Measurements from ENCODE around the gene LMAN2.
"Not testable (repeated sequence)": the region's sequence is repeated elsewhere in the genome, so short reads cannot be mapped to it uniquely, and the experiment has no call there.

The LMAN2 gene

DNA sequence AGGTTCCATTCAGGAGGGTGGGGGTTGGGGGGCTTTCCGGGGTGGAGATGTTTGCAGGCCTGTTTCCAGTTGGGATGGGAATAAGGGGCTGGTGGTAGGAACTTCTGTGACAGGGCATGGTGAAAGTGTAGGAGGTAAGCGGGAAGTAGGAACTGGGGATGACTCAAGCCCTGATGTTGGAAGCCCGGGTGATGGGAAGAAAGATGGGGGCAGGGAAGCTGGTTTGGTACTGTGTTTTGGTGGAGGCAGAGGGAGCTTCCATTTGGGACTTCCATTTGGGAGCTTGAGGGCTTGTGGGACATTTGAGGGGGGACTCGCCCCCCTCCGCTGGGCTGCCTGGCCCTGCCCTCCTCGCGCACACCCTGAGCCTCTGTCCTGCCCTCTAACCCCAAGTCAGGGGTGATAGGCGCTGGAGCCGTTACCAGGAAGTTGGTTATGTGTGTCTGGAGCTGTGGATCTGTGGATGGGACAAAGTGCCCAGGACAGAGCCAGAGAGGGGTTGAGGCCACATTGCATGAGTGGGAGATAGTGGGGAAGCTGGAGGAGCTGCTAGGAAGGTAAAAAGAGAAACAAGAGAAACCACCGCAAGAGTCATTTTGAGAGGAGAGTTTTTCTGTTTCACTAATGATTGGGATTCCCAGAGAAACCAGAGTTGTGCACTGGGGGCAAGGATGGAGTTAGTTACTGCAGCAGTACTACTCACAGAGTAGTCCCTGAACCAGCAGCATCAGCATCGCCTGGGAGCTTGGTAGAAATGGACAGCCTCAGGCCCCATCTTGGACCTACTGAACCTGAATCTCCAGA, 12.9 kb upstream of the LMAN2 start:
- no peak for DNase-seq

DNA sequence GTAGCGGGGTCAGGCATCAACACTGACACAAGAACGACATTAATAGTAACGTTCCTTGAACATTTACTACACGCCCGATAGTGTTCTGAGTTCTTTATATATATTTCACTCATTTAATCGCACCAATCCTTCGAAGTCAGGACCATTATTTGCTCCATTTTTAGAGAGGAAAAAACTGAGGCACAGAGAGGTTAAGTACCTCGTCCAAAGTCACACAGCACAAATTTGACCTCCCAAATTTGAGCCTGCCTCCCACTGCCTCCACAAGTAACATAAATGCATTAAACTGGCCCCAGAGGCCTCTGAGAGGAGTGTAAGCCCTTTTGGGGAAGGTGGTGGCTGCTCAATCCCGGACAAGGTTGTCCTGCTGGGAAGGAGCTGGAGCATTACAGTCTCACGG, 12.1 kb upstream of the LMAN2 start:
- no peak for DNase-seq

DNA sequence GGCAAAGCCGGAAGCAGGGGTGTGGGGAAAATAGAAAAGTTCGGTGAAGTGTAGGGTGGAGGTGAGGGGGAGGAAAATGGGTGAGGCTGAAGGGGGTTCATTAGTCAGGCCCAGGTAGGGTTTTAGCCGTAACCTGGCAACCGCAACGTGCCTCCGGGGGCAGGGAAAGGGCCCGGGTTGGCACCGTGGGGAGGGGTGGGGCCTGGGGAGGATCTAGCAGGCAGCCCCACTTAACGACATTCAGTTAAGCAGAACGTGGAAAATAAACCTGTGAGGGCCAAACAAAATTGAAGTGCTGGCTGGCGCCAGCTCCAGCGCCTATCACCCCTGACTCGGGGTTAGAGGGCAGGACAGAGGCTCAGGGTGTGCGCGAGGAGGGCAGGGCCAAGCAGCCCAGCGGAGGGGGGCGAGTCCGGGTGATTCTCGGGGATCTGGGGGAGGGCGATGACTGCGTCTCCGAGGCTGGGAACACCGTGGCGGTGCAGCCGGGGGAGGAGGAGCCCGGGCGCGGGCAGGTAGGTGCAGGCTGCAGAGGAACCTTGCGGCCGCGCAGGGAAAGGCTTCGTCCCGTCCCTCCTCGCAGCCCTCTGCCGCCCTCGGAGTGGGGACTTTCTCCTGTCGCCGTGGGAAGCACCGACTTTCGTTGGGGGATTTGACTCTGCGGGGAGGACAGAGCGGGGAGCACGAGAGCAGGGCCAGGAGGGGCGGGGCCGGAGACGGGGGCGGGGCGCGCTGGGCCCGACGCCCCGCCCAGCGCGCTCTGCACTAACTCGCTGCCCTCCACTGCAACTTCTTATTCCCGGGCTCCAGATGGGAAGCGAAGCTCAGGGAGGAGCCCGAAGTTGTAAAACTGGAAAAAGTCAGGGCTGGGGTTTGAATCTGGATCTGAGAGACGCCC, 11.4 kb upstream of the LMAN2 start:
- peak; percentile 69 for DNase-seq

DNA sequence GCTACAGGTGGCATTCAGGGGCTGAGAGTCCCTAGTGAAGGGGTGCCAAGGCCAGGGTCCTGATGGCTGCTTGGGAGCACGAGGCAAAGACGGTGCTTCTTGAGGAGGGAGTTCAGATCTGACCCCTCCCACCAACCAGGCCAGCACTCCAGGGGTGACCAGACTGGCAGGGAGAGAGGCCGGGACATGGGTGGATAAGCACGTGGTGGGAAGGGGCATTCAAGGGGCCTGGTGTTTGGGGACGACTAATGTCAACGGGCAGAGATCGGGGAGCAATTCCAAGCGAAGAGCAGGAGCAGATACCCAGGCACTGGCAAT, 10.8 kb upstream of the LMAN2 start:
- no peak for DNase-seq

DNA sequence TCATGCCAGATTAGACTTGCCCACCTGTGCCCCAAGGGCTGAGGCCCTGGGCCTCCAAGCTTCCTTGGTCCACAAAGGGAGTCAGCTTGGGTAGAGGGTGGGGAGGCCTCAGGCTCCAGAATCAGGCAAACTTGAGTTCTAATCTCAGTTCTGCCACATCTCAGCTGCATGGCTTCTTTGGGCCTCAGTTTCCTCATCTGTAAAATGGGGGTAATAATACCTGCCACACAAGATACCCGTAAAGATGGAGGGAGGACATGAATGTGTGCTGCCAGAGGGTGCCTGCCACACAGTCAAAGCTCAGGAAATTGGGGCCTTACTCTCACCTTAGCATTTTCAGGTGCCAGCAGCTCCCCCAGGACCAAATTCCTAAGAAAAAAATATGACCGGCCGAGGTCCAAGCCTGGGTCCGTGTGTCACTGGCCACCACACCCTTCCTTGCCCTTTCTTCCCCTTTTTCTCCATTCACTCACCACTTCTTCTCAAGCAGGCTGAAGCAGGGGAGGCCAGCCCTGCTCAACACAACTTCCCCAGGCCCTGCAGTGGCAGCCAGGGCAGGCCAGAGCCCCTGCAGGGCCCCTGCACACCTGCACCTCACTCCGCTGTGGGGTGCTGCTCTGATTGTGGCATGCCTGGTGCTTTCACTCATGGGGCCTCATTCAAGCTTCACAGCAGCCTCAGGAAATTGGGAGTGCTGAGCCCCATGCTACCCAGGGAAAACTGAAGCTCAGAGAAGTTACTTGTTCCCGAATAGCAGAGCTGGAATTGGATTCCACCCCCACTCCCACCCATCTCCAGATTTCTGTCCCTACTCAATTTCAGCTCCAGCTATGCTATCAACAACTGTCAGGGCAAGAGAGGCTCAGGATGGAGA, 10.2 kb upstream of the LMAN2 start:
- DNase-seq: no peak

DNA sequence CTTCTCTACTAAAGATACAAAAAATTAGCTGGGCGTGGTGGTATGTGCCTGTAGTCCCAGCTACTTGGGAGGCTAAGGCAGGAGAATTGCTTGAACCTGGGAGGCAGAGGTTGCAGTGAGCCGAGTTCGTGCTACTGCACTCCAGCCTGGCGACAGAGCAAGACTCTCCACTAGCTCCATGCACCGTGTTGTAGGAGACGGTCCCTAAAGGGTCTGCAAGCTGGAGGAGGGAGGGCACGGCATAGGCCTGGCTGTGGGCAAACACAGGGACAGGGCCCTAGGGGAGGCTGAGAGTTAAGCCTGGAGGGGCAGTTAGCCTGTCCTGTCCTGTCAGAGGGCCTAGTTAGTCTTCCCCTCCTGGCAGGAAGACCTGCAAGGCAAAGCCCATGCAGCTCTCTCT, 9.3 kb upstream of the LMAN2 start:
- DNase-seq: not testable (repeated sequence)

DNA sequence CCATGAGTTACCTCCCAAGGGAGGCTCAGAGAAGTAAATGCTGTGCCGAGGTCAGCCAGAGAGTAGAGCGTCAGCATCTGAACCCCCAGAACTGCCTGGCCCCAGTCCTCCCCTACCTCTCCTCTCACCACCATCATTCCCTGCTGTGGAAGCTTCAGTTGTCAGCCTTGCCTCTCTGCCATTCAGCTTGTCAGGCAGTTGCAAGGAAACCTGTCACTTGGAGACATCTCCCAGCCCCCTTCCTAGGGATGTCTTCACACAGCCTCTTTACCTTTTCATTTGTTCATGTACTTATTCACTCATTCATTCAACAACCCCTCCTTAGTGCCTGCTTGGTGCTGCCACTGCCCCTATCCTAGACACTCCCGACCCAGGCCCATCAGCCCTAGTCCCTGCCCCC, 8.4 kb upstream of the LMAN2 start:
- DNase-seq: no peak

DNA sequence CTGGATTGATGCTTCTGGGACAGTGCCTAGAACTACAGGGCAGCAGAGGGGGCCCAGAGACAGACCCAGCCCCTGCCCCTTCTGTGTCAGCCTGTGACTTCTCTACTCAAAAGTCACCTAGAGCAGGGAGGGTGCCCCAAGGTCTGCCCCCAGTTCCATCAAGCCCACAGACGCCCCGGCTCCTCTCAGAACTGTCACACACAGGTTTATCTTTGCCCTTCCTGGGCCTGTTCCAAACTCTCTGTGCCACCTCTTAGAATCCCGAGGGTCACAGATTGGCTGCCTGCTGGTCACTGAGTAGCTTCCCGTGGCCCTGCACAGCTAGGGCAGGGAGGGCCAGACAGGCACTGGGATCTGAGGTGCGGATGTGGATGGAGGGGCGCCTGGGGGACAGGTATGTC, 8.0 kb upstream of the LMAN2 start:
- no peak for DNase-seq

DNA sequence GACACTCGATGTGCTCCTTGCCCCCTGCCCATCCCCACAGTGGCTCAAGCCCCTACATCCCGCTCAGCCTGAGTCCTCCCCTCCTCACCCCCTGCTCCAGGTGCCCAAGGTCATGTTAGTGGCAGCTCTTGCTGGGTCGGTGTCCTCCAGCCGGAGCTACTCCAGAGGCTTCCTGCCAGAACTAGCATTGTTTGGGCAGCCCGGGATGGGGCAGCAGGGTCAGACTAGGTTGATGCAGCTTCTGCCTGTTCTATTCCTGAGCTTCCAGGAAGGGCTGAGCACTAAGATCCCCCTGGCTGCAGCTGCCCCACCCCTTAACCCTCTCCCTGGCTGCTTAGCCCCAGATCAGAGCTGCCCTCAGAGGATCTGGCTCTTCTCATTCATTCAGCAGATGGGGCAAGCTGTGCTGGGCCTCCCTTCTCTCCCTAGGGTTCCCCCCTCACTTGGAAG, 6.9 kb upstream of the LMAN2 start:
- DNase-seq: no peak

DNA sequence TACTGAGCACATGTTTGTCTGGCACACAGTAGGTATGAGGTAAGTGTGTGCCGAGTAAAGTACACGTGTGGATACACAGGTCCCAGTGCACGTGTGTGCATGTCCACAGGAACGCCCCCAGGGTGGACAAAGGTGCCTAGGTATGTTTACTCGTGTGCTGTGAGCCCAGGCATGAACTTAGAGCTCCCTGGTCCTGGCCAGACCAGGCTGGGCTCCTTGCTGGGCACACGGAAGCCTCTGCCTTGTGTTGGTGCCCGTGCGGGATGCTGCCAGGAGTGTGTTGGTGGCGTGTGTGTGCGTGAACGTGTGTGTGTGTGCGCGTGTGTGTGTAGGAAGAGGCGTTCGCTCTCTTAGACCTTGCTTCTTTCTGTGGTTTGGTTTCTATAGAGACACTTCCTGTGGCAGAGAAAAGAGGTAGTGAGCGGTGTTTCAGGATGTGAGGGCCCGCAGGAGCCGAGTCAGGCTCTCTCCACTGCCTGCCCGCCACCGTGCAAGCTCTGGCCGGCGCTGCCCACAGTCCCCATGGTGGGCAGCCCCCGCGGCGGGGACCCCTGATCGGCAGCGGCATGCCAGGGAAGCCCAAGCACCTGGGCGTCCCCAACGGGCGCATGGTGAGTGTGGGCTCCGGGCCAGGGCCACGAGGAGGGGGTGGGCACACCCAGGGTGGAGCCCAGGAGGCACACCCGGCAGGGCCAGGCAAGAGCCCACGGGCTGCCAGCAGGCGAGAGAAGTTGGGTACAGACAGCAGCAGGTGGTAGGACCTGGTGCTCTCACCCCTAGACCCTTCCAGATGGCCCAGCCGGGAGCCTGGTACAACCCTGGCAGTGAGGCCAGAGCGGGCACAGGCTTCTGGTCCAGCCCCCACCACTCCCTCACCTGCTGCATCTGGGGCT, 6.2 kb upstream of the LMAN2 start, which contains the start of gene RGS14:
RGS14 (plus strand) TSS at position 466 of the 893 bp plus-strand sequence; CDS start at position 567, 101 bp downstream.
- peak; percentile 61 for DNase-seq

DNA sequence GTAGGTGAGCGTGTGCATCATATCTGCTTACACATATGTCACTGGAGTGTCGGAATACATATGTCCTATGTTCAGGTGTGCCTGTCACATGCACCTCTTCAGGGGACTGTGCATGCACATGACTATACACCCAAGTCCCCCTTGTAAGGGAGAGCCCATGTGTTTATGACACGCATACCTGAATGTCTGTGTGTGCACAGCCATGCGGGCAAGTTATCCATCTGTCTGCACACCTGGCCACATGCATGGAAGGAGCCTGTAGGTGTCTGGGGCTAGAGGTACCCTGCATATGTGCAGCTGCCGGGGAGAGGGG, 5.6 kb upstream of the LMAN2 start:
- no peak for DNase-seq

DNA sequence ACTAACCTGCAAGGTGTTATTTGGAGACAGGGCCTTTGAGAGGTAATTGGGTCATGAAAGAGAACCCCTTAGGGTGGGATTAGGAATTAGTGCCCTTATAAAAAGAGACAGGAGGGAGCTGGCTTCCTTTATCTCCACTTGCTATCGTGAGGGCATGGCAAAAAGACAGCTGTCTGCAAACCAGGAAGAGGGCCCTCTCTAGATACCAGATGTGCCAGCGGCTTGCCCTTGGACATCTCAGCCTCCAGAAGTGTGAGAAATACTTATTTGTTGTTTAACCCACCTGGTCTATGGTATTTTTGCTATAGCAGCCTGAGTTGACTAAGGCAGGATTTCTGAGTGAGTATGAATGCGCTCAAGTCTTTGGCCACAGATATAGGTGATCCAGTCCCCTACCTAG, 5.3 kb upstream of the LMAN2 start:
- DNase-seq: no peak

DNA sequence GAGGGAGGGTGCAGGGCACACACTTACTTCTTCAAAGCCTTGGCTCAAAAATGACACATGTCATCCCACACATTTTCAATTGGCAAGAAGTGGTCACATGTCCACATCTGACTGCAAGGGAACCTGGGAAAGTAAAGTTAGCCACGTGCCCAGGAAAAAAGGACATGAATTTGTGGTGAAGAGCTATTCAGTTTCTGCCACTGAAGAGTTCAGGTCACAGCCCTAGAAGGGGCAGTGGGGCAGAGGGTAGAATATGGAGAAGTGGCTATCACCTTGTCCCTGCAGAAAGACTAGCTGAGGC, 4.3 kb upstream of the LMAN2 start:
- DNase-seq: no peak

DNA sequence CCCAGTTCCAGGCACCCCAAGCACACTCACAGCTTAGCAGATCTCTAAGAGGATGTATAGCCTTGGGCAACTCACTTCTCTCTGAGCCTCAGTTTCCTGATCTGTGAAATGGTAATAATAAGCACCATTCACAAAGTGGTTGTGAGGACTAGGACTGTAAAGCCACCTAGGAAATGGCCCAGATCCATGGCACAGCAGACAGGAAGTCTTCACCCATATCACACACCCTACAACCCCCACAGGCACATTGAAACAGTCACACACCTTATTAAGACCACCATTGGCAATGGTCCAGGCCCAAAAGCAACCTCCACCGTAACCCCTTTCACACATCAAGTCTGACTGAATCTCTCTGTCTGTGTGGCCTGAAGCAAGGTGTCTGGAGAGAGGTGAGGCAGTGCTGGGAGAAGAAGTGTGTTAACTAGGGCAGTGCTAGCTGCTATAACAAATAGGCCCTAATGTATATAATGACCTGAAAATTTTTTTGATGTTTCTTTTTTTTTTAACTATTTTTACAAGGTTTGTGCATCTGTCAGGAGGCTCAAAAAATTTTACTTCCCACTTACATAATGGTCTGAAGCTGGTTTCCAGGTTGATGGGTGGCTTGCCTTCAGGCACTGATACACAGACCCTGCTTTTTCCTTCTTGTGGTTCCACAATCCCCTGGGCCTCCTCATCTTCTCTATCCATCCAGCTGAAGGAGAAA, 3.8 kb upstream of the LMAN2 start:
- no peak for DNase-seq

DNA sequence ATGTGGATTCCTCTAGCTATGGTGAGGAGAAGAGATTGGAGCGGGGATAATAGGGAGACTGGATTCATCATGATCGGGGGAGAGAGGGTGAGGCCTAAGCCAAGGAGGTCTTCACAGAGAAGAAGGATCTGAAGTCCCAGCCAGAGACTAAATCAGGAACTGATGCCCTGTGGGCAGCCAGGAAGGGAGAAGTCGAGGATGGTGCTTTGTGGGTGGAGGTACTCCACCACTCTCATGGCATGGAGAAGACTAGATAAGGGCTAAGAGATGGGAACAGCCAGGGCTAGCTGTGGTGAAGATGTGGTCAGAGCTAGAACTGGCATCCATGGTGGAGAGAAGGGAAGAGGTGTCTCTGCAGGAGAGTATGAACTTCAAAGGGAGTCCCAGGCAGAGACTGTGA, 3.2 kb upstream of the LMAN2 start:
- DNase-seq: no peak

DNA sequence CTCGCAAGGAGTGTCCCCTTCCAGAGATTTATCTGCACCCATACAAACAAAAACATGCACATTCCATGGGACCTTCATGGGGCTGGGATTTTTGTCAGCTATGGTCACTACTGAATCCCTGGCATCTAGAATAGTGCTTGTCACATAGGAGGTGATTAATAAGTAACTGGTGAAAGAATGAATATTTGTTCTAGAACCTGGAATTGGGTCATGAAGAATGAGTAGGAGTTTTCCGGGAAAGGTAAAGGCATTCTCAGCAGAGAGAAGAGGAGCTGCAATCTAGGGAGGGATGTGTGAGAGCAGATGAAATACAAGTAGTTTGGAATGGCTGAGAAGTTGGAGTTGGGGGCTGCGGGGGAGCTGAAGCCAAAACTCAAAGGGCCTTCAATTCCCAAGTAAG, 2.8 kb upstream of the LMAN2 start:
- no peak for DNase-seq

DNA sequence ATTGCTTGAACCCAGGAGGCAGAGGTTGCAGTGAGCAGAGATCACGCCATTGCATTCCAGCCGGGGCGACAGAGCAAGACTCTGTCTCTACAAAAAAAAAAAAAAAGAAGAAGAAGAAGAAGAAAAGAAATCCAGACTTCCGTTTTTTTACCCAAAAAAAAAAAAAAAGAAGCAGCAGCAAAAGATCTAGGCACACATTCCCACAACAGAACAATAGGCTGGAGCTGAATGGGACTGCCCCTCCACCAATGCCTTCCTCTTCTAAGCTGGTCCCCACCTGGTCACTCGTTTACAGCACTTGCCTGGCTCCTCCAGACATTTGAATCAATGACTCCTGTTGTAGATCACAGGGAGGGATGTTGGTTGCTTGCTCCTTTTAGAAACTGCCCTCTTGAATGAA, 1.6 kb upstream of the LMAN2 start:
- no peak for DNase-seq

DNA sequence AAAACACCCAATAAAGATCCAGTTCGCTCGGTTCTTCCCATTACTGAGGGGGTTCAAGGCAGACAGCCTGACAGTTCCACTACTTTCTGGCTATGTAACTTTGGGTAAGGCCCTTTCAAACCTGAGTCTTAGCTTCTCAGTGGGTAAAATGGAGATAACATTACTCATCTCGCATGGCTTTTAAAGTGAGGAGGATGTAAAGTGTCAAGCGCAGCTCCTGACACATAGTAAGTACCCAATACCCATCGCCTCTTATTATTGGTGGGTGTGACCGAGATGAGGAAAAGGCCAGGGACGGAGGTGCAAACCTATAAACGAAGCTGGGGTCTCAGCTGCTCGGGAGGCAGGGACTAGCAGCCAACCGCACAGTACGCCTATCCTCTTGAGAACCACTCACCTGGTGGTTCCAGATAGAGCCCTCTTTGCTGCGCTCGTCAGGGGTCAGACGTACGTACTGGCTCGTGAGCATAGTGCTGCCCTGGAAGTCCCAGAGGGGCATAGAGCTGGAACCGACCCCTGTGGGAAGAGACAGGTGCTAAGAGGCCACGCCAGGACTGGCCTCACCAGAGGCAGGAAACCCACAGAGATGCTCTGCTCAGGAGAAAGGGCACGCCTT, 584 bp downstream of the LMAN2 start:
- no peak for DNase-seq

DNA sequence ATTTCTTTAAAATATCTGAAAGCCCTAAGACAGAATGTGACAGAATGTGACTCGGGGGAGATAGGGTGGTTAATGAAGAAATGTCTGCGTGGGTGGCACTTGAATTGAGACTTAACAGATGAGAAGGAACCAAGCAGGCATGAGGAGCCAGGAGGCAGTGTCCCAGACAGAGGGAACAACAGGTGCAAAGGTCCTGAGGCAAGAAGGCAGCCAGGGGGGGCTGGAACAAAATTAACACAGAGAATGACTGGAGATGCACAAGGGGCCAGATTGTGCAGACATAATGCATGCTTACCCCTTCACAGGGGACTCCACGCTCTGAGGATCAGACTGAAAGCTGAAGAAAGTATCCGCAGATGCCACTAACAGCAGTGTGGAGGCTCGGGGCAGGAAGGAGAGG, 1.7 kb downstream of the LMAN2 start:
- no peak for DNase-seq

DNA sequence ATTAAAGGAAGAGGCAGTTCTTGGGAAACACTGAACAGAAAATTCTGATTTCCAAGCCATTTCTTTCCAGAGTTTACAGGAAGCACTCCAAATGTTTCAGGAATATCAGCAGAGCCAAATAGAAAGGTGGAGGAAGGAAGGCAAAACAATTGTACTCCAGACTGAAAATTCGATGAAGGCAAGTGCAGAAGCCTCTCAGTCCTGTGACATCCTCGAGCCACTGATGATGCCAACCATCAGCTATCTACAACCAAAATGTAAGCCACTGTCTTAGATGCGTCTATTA, 2.2 kb downstream of the LMAN2 start:
- DNase-seq: no peak

DNA sequence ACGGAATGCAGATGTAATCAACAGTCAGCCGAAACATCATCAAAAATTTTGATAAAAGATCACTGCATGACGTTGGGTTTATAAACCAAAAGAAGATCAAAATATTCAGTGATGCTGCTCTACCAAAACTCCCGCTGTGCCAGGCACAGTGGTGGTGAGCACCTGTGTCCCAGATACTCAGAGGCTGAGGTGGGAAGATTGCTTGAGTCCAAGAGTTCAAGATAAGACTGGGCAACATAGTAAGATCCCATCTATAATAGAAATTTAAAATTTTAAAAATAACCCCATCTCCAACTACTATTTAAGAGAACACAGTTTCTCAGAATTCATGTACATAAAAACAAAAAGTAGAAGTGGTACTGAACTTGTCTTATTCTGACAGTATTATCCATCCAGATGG, 3.8 kb downstream of the LMAN2 start:
- DNase-seq: no peak

DNA sequence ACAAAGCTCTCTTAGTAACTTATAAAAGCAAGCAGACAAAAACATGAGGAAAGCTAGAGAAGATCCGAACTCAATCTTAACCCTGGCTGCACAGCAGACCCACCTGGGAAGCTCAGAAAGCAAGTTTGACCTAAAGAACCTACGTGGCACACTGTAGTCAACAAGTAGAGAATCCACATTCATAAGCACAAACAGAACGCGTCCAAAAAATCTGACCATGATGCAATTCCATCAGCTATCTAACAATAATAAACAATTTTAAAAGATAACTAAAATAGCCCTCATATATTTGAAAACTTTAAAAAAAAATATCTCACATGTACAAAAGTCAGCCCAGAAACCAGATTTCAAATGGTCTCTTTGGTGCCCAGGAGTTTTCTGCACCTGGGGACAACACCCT, 4.6 kb downstream of the LMAN2 start:
- no peak for DNase-seq

Data from activated CD4-positive, CD25-positive, alpha-beta regulatory T cell treated with anti-CD3 and anti-CD28 coated beads, Interleukin-2, amount 50 U/mL, for 72 hours (primary cell).